Esophagus squamous epithelium (tissue), 4 donors: ENCODE measurements around the gene THOC7.

Experiments used
- CTCF ChIP-seq, 6 experiments: fragments of 450-650 bp in 4 of 6; fragments of 200-600 bp in 2 of 6; sonication (generic) in 2 of 6; IDR thresholded peaks; one replicate each; pipeline ENCODE4 v1.5.1; 2016 to 2019; ENCODE audit warnings: antibody characterized with exemption in 6 of 6, mild to moderate bottlenecking in 4 of 6, moderate library complexity in 4 of 6
- POLR2A ChIP-seq, 4 donors: fragments of 450-650 bp; IDR thresholded peaks; one replicate each; pipeline ENCODE4 v1.6.1; 2017; ENCODE audit warnings: antibody characterized with exemption in 4 of 4, mild to moderate bottlenecking in 4 of 4, moderate library complexity in 3 of 4

GRCh38 chr3:63908776-63909175 is 45.2 kb upstream of the THOC7 start:
- TF ChIP-seq CTCF (IDR thresholded peaks at IDR 0.05) = no peak
- TF ChIP-seq POLR2A (IDR thresholded peaks at IDR 0.05) = no peak
